H1 (cell line): ENCODE data around the gene SCARB1. TPM values are rescaled to one million over a fixed set of nuclear protein-coding genes. Genes with fewer than 3 reads are reported as not detected.

Experiments used
- polyA plus RNA-seq, 7 experiments: library from polyadenylated mRNA; depleted of rRNA in 3 of 7; stranded (reverse) in 5 of 7; unstranded in 2 of 7; fragments of >200 nt in 5 of 7; fragments of 200-250 nt in 2 of 7; gene quantifications; 1 replicate in 5 of 7; 2 replicates in 1 of 7; 4 replicates in 1 of 7; pipeline versions ENCODE4 v1.2.1 to v1.2.3, GENCODE V29; 2011 to 2013; ENCODE audit warnings: missing spikeins in 2 of 7, mixed read lengths in 2 of 7
- total RNA-seq: library from RNA; stranded (reverse); fragmentation: NEBNext Ultra II Directional; extraction: Animal tissue kit (Norgen Biotek cat#: 25700); gene quantifications from 2 replicates; pipeline ENCODE4 v1.2.1, GENCODE V29; 2021
- TF ChIP-seq, protein P1 (sequence below): IDR thresholded peaks from 2 replicates; pipeline ENCODE4 v1.6.1; 2012; ENCODE audit warnings: inconsistent platforms

SCARB1 gene
- total and polyA plus RNA-seq, 2 of the 8 experiments (the other 6 are each of a cell fraction or from before 2014, with no cell fraction given): 45.3 to 57.1 TPM

DNA sequence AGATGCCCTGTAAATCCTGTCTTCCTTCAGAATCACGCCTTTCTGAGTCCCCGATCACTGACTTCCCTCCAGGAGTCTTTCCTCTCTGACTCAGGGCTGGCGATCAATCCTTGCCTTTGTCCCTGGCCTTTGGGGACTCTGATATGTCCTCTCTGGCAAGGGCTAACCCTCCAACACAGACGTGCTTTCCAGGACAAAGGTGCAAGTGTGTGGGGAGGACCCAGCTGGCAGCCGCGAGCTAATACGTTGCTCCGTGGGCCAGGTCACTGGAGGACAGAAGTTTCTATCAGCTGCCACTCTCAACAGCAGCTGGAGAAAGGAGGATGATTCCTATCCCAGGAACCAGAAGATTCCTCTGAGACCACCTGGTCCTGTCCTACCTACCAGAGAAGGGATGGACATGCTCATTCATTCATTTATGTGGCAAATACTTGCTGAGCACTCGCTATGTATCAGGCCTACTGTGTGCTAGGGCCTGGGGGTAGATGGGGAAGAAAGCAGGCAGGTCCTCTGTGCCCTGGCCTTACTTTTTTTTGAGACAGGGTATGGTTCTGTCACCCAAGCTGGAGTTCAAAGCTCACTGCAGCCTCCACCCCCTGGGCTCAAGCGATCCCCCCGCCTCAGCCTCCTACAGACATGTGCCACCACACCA lies 8.5 kb upstream of the SCARB1 start (continued):
- TF ChIP-seq, protein P1, sequence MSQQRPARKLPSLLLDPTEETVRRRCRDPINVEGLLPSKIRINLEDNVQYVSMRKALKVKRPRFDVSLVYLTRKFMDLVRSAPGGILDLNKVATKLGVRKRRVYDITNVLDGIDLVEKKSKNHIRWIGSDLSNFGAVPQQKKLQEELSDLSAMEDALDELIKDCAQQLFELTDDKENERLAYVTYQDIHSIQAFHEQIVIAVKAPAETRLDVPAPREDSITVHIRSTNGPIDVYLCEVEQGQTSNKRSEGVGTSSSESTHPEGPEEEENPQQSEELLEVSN: no peak
- TF ChIP-seq, all 59 proteins: peak for 0
